Measurements from ENCODE around the gene RPL27.

The RPL27 gene

DNA sequence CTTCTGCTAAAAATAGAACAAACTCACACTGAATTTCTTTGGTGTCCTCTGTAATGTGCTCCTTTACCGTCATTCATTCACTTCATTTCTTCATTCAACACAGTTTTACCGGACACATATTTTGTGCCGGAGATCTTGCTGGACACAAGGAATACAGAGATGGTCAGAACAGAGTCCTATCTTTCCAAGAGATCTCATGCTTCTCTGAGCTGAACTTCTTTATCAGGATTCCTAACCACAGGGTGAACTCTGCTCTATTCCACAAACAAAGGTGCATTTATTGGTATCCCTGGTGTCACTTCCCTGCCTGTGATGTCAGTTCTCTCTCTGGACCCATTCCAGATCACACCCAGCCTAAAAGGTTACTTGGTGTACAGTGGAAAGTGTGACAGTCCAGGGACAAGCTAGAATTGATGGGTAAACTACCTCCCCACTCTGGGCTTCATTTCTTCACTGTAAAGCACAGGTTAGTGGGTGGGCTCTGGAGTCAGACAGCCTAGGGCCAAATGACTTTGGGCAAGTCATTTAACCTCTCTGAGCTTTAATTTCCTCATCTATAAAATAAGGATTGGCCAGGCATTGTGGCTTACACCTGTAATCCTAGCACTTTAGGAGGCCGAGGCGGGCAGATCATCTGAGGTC lies 12.6 kb downstream of the RPL27 start:
- in situ Hi-C loops (cut with MboI; ENCODE audit: low pct_unique_long_range_greater_than_20kb, low sequenced_read_pairs, unreplicated experiment) = no loop called here
- TF ChIP-seq, protein P1, sequence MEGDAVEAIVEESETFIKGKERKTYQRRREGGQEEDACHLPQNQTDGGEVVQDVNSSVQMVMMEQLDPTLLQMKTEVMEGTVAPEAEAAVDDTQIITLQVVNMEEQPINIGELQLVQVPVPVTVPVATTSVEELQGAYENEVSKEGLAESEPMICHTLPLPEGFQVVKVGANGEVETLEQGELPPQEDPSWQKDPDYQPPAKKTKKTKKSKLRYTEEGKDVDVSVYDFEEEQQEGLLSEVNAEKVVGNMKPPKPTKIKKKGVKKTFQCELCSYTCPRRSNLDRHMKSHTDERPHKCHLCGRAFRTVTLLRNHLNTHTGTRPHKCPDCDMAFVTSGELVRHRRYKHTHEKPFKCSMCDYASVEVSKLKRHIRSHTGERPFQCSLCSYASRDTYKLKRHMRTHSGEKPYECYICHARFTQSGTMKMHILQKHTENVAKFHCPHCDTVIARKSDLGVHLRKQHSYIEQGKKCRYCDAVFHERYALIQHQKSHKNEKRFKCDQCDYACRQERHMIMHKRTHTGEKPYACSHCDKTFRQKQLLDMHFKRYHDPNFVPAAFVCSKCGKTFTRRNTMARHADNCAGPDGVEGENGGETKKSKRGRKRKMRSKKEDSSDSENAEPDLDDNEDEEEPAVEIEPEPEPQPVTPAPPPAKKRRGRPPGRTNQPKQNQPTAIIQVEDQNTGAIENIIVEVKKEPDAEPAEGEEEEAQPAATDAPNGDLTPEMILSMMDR (IDR thresholded peaks at IDR 0.05; ENCODE audit: extremely low read depth, insufficient read depth, missing control alignments) = no peak
- no peak for DNase-seq (ENCODE audit: low spot score)

DNA sequence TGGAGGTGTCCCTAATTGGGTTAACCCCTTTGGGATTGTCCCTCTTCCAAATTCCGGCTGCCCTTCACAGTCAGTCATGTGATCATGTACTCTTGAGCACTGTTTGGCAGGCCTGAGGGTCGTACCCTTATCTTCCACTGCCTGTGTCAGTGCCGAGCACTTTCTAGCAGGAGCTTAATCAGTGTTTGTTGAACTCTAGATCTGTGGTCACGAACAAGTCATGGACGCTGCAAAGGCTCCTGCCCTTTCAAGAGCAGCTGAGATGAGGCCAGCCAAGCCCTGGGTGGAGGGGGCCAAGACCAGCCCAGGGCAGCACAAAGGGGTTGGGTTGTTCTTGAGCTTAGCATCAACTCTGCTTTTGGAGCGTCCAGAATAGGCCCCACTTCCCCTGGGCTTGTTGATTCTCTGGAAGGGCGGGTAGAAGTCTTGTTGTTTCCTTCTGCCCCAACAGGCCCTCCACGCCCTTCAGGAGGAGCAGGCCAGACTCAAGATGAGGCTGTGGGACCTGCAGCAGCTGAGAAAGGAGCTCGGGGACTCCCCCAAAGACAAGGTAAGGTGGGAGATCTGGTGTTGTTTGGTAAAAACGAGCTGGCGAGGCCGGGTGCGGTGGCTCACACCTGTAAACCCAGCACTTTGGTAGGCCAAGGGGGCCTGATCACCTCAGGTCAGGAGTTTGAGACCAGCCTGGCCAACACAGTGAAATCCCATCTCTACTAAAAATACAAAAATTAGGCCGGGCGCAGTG lies 13.7 kb downstream of the RPL27 start:
- TF ChIP-seq, protein P1 (IDR thresholded peaks at IDR 0.05; ENCODE audit: extremely low read depth, insufficient read depth, missing control alignments) = no peak
- no peak for DNase-seq (ENCODE audit: low spot score)
- in situ Hi-C loops (cut with MboI; ENCODE audit: low pct_unique_long_range_greater_than_20kb, low sequenced_read_pairs, unreplicated experiment) = no loop called here

DNA sequence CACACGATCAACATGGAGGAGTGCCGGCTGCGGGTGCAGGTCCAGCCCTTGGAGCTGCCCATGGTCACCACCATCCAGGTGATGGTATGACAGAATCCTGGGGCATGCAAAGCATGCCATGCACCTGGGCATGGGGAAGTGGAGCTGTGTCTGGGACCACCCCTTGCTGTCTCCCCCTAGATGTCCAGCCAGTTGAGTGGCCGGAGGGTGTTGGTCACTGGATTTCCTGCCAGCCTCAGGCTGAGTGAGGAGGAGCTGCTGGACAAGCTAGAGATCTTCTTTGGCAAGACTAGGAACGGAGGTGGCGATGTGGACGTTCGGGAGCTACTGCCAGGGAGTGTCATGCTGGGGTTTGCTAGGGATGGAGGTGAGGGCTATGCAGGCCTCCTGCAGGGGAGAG lies 15.1 kb downstream of the RPL27 start:
- in situ Hi-C loops (cut with MboI; ENCODE audit: low pct_unique_long_range_greater_than_20kb, low sequenced_read_pairs, unreplicated experiment) = no loop called here
- TF ChIP-seq, protein P1 (IDR thresholded peaks at IDR 0.05; ENCODE audit: extremely low read depth, insufficient read depth, missing control alignments) = no peak
- no peak for DNase-seq (ENCODE audit: low spot score)

DNA sequence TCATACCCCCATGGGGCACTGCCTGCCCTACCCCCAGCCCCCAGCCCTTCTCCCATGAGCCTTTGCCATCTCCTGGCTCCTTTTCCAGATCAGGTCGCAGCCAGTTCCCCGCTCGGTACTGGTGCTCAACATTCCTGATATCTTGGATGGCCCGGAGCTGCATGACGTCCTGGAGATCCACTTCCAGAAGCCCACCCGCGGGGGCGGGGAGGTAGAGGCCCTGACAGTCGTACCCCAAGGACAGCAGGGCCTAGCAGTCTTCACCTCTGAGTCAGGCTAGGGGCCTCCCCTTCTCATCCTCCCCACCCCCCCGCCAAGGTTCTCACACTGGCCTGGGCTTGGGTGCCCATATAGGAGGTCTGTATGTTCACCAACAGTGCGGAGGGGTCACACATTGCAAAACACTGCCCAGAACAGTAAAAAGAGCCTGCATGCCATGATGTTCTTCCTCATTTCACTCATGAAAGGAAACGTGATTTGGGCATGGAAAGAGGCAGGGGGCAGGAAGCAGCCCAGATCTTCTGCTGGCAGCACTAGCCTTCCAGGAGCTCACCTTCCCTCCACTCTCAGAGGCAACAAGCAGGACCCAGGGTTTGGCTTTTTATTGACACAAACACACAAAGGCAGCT lies 15.9 kb downstream of the RPL27 start:
- DNase-seq (ENCODE audit: low spot score) = no peak
- TF ChIP-seq, protein P1 (IDR thresholded peaks at IDR 0.05; ENCODE audit: extremely low read depth, insufficient read depth, missing control alignments) = no peak
- in situ Hi-C loops (cut with MboI; ENCODE audit: low pct_unique_long_range_greater_than_20kb, low sequenced_read_pairs, unreplicated experiment) = no loop called here

DNA sequence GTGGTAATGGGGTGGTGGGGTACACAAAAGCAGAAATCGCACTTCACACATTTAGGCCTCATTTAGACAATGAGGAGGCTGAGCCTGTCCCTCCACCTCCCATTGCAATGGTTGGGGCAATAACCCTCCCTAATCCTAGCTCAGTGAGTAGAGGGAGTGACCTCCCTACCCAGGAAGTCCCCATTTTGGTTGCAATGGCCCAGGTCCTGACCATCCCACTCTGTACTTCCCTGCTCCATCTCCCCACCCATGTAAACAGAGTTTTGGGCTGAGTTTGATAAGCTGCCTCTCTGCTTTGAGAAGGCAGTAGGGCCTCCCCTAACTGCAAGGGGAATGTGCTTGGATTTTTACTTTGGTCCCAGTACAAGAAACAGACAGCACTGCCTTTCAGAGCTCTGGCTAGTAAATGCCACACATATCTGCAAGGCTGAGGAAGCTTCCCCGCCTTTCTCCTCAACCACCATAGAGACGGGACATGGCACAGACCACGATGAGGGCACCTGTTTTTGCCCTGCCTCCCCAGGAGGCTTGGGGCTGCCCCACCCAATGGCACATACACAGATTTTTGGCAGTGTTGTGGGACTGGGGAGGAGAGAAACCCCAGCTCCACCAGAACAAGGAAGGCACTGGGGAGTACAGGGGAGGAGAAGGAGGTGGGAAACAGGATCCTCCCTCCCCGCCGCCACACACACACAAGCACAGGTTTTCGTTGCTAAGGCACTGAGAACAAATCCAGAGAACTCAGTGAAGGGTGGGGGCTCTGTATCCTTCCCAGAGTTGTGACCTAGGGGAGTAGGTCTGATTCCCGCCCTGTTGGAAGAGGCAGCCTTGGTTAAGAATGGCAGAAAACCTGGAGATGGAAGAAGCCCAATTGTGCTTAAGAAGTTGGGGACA lies 16.7 kb downstream of the RPL27 start:
- TF ChIP-seq, protein P1 (IDR thresholded peaks at IDR 0.05; ENCODE audit: extremely low read depth, insufficient read depth, missing control alignments) = no peak
- no peak for DNase-seq (ENCODE audit: low spot score)
- in situ Hi-C loops (cut with MboI; ENCODE audit: low pct_unique_long_range_greater_than_20kb, low sequenced_read_pairs, unreplicated experiment) = no loop called here

DNA sequence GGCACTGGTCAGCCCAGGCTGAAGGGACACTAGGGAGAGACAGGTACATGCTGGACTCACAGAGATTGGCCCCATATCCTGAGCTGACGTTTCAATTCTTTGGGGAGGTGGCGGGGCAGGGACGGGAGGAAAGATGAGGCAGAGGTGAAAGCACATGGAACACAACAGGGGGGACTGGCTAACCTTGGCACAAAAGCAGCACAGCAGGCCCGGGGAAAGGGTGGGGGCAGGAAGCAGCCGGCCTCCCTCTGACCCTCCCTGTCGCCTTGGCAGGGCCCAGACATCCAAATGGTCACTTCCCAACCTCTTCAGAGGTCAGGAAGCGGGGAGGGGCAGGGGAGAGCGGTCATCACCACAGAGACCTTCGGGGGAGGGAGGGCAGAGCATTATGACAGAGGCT lies 17.4 kb downstream of the RPL27 start:
- TF ChIP-seq, protein P1 (IDR thresholded peaks at IDR 0.05; ENCODE audit: extremely low read depth, insufficient read depth, missing control alignments) = no peak
- DNase-seq (ENCODE audit: low spot score) = no peak
- in situ Hi-C loops (cut with MboI; ENCODE audit: low pct_unique_long_range_greater_than_20kb, low sequenced_read_pairs, unreplicated experiment) = no loop called here

Measured in GM13977 (cell line).